ENCODE results near the gene CRTC3. TPM values are rescaled to one million over a fixed set of nuclear protein-coding genes. Genes with fewer than 3 reads are reported as not detected.

The CRTC3 gene
- total RNA-seq, 3 donors from 2014 or later, result 28.2 to 33.0 (median 29.8) TPM

DNA sequence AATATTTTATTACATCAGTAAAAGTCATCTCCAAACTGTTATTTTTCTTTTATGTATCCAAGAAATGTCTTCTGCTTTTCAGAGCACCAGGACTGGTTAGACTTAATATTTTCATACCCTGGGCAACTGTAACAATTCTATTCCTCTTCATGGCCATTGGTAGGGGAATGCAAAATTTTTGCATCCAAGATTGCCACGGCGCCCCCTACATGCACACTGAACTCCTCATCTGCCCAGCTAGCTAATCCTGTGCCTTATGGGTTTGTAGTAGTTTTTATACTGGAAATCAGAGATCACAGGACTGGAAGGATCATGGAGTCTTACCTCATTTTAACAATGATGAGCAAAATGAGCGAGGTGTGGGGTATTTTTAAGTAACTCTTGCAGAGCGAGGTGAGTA is 74.2 kb downstream of the CRTC3 start:
- ATAC-seq (no peak), DNase-seq (peak; percentile 49)
- Mint-ChIP-seq H3K36me3 (ENCODE audit: insufficient read depth) (peaks cover 26% of the 10 kb centered on the region), H3K9me3 (no peaks in the 10 kb centered on the region), H3K4me1 (ENCODE audit: low read depth) (peaks cover 43% of the 10 kb centered on the region), H3K4me3 (no peak overlapping the region), H3K27me3 (ENCODE audit: low read depth) (no peaks in the 10 kb centered on the region)

- Mint-ChIP-seq H3K9me3 (no peaks in the 10 kb centered on the region), H3K27me3 (ENCODE audit: low read depth) (no peaks in the 10 kb centered on the region), H3K36me3 (ENCODE audit: insufficient read depth) (peaks cover 32% of the 10 kb centered on the region), H3K4me1 (ENCODE audit: low read depth) (peaks cover 27% of the 10 kb centered on the region), H3K4me3 (no peak overlapping the region)
- ATAC-seq (no peak), DNase-seq (no peak)
These were observed 76.9 kb downstream of the CRTC3 start for GRCh38 chr15:90606641-90607040.

DNA sequence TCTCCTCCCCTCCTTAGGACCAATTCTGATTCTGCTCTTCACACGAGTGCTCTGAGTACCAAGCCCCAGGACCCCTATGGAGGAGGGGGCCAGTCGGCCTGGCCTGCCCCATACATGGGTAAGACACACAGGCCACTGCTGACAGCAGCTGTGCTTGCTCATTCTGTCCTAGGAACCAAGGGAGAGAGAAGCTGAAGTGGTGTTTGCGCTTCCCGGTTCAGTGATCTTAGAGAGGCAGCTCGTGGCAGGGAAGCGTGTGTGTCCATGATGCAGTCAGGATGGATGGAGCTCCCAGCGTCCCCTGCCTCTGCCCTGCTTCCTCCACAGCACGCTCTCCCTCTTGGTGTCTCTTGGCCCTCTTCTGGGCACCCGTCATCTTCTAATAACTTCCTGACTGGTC is 77.6 kb downstream of the CRTC3 start:
- no peak overlapping the region for H3K4me3 Mint-ChIP-seq

DNA sequence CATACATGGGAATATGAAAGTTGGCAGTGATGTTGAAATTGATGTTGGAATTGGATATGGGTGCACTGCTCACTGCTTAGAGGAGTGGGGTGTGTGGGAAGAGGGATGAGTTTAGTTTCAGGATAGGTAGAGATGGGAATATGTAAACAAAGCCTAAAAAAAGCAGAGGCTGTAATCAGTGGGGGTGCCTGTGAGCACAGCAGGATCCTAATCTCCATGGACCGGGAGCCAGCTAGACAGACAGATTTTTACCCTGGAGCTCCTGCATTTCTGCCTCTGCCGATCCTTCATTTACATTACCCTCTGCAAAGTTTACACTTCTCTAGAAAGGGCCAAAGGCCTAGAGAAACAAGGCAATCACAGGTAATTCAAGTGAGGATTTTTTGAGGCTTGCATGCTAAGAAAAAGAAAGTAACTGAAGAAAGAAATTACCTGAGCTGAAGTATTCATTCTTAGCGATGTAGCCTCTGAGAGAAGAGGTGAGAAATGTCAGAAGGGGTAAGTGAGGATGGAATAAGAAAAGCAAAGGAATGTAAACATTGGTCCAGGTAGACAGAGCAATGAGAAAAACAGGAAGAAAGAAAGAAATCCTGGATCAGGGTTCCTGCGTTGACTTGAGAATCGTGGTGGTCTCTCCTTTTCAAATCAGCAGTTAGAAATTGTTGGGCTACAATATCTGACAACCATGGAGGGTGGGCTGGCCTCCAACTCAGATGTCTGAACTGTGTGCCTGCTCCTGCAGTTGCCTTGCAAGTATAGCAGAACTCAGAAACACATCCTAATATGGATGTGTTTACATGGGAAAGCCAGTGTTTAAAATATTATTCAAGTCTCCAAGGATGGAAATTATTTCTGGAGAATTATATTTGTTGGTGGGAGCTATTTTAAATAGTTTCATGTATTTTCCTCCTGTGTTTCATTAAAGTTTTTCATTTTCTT is 79.8 kb downstream of the CRTC3 start:
- no peak for ATAC-seq
- H3K27me3 Mint-ChIP-seq (ENCODE audit: low read depth), result no peaks in the 10 kb centered on the region
- peaks cover 39% of the 10 kb centered on the region for H3K36me3 Mint-ChIP-seq (ENCODE audit: insufficient read depth)
- H3K9me3 Mint-ChIP-seq, result no peaks in the 10 kb centered on the region
- no peak overlapping the region for H3K4me3 Mint-ChIP-seq
- no peak for DNase-seq
- peaks cover 21% of the 10 kb centered on the region for H3K4me1 Mint-ChIP-seq (ENCODE audit: low read depth)

More for the DNA sequence above, 77.6 kb downstream of the CRTC3 start:
- H3K27me3 Mint-ChIP-seq (ENCODE audit: low read depth), result no peaks in the 10 kb centered on the region
- no peak for ATAC-seq
- peaks cover 23% of the 10 kb centered on the region for H3K4me1 Mint-ChIP-seq (ENCODE audit: low read depth)
- DNase-seq, result no peak
- H3K9me3 Mint-ChIP-seq, result no peaks in the 10 kb centered on the region
- peaks cover 33% of the 10 kb centered on the region for H3K36me3 Mint-ChIP-seq (ENCODE audit: insufficient read depth)

DNA sequence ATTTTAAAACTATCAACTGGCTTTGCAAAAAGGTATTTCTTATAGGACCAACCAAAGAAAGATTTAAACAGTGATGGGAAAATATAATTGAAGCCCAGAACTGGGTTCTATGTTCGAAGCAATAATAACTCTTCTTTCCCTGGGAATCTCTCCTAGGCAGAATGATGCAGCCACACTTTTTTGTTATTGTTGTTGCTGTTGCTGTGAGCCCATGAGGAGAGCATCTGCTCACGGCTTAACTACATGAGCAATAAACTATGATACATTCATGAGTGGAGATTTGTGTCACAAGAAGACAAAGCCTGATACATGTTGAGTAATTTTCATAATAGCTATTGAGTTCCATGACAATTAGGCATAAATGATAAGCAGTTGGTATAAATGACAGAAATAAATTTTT is 80.5 kb downstream of the CRTC3 start:
- DNase-seq, result no peak
- Mint-ChIP-seq H3K36me3 (ENCODE audit: insufficient read depth) (peaks cover 39% of the 10 kb centered on the region), H3K9me3 (no peaks in the 10 kb centered on the region), H3K4me3 (no peak overlapping the region), H3K4me1 (ENCODE audit: low read depth) (peaks cover 22% of the 10 kb centered on the region), H3K27me3 (ENCODE audit: low read depth) (no peaks in the 10 kb centered on the region)
- ATAC-seq, result no peak

DNA sequence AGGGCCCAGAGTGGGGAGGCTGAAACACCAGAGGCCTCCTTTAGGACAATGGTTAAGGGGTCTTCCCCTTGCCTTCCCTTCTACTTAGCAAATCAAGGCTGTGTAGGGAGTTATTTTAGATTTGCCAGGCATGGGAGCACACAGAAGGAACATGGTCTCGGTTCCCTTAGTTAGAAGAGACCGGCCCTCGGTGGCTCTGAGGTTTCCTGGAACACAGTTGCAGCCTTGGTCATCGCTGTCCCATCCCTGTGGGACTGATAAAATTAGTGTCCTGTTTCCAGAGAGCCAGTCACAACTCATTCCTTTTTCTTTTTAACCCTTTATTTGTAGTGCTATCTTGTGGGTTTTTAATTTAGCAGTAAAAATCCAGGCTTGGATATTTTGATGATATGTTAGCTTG is 81.4 kb downstream of the CRTC3 start:
- peaks cover 22% of the 10 kb centered on the region for H3K4me1 Mint-ChIP-seq (ENCODE audit: low read depth)
- DNase-seq (no peak), ATAC-seq (no peak)
- no peaks in the 10 kb centered on the region for H3K9me3 Mint-ChIP-seq
- no peak overlapping the region for H3K4me3 Mint-ChIP-seq
- H3K27me3 Mint-ChIP-seq (ENCODE audit: low read depth), result no peaks in the 10 kb centered on the region
- H3K36me3 Mint-ChIP-seq (ENCODE audit: insufficient read depth), result peaks cover 36% of the 10 kb centered on the region

GRCh38 chr15:90617171-90617570 is 87.4 kb downstream of the CRTC3 start:
- no peaks in the 10 kb centered on the region for H3K9me3 Mint-ChIP-seq
- DNase-seq, result no peak
- H3K4me3 Mint-ChIP-seq, result no peak overlapping the region
- H3K4me1 Mint-ChIP-seq (ENCODE audit: low read depth), result peaks cover 46% of the 10 kb centered on the region
- H3K27me3 Mint-ChIP-seq (ENCODE audit: low read depth), result no peaks in the 10 kb centered on the region
- H3K36me3 Mint-ChIP-seq (ENCODE audit: insufficient read depth), result peaks cover 27% of the 10 kb centered on the region
- ATAC-seq, result peak; percentile 47 to 53

DNA sequence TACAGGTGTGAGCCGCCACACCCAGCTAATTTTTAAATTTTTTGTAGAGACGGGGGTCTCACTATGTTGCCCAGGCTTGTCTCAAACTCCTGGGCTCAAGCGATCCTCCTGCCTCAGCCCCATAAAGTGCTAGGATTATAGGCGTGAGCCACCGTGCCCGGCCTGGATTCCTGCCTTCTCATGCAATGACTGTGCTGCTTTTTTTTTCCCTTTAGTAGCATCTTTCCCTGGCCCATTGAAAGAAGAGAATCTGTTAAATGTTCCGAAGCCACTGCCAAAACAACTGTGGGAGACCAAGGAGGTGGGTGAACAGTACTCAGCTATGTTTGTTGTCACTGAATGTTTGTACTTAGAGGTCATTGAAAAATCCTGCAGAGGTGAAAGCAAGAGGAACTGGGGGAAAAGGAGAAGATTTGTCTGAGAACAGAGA is 88.0 kb downstream of the CRTC3 start:
- ATAC-seq (no peak), DNase-seq (no peak)
- Mint-ChIP-seq H3K27me3 (ENCODE audit: low read depth) (no peaks in the 10 kb centered on the region), H3K4me1 (ENCODE audit: low read depth) (peaks cover 46% of the 10 kb centered on the region), H3K4me3 (no peak overlapping the region), H3K9me3 (no peaks in the 10 kb centered on the region), H3K36me3 (ENCODE audit: insufficient read depth) (peaks cover 26% of the 10 kb centered on the region)

DNA sequence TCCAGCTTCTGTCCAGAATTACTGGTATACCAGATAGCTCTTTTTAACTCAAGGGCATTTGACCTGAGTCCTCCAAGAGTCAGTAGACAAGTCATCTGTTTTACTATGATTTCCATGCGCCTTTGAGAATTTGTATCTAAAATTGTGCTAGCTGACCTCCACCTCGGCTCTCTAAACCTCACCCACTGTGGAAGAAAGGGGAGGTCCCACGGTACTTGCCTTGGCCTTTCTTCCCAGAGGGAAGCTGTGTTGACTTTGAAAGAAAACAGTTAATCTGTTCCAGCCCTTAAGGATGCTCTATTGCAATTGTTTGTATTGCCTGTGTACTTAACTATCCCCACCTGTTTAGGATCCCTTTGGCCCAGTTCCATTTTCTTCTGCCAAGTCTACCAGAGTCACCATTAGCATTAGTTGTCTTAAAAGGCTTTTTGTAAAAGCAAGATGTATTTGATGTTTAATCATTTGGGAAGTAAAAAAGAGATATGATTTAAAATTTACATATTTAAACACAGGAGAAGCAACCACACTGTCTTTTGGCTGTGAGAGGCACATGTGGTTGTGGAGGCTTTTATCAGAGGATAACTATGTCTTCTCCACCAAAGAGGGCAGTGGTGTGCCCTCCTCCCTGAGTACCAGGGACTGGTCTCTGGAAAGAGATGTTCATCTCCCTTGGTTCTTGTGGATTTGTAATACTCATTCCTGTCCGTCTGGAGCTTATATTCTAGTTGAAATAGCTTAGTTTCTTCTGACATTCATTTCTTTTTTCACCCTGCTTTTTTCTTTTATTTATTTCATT is 88.8 kb downstream of the CRTC3 start:
- peaks cover 23% of the 10 kb centered on the region for H3K36me3 Mint-ChIP-seq (ENCODE audit: insufficient read depth)
- no peak overlapping the region for H3K4me3 Mint-ChIP-seq
- H3K9me3 Mint-ChIP-seq, result no peaks in the 10 kb centered on the region
- no peaks in the 10 kb centered on the region for H3K27me3 Mint-ChIP-seq (ENCODE audit: low read depth)
- DNase-seq (no peak), ATAC-seq (no peak)
- peaks cover 43% of the 10 kb centered on the region for H3K4me1 Mint-ChIP-seq (ENCODE audit: low read depth)

- Mint-ChIP-seq H3K27me3 (ENCODE audit: low read depth) (no peaks in the 10 kb centered on the region), H3K4me1 (ENCODE audit: low read depth) (peaks cover 34% of the 10 kb centered on the region), H3K36me3 (ENCODE audit: insufficient read depth) (peaks cover 17% of the 10 kb centered on the region), H3K9me3 (no peaks in the 10 kb centered on the region), H3K4me3 (peak overlapping the region; percentile 20)
- no peak for DNase-seq
- peak in 1 of 2 donors; percentile 12 for ATAC-seq
These were observed 89.7 kb downstream of the CRTC3 start for GRCh38 chr15:90619468-90619867.

DNA sequence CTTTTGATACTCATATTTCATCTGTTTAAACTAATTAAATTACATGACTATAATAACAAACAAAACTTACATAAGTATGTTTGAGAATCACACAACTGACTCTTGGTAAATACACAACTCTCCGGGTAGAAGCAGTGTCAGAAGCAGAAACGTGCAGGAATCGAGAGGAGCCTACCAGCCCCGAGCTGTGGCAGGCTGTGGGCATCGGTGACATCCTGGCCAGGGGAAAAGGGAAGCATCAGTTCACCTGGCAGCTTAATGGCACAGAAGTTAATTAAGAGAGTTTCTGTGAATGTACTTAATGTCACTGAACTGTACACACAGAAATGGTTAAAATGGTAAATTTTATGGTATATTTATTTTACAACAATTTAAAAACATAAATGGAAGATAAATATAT is 90.2 kb downstream of the CRTC3 start:
- Mint-ChIP-seq H3K4me1 (ENCODE audit: low read depth) (peaks cover 32% of the 10 kb centered on the region), H3K9me3 (no peaks in the 10 kb centered on the region), H3K27me3 (ENCODE audit: low read depth) (no peaks in the 10 kb centered on the region), H3K4me3 (peak overlapping the region; percentile 20), H3K36me3 (ENCODE audit: insufficient read depth) (peaks cover 17% of the 10 kb centered on the region)
- DNase-seq (no peak), ATAC-seq (no peak)

GRCh38 chr15:90620379-90621067 is 90.8 kb downstream of the CRTC3 start:
- H3K9me3 Mint-ChIP-seq, result no peaks in the 10 kb centered on the region
- ATAC-seq (peak; percentile 58 to 61), DNase-seq (no peak)
- peaks cover 17% of the 10 kb centered on the region for H3K36me3 Mint-ChIP-seq (ENCODE audit: insufficient read depth)
- no peak overlapping the region for H3K4me3 Mint-ChIP-seq
- H3K27me3 Mint-ChIP-seq (ENCODE audit: low read depth), result no peaks in the 10 kb centered on the region
- peaks cover 32% of the 10 kb centered on the region for H3K4me1 Mint-ChIP-seq (ENCODE audit: low read depth)

DNA sequence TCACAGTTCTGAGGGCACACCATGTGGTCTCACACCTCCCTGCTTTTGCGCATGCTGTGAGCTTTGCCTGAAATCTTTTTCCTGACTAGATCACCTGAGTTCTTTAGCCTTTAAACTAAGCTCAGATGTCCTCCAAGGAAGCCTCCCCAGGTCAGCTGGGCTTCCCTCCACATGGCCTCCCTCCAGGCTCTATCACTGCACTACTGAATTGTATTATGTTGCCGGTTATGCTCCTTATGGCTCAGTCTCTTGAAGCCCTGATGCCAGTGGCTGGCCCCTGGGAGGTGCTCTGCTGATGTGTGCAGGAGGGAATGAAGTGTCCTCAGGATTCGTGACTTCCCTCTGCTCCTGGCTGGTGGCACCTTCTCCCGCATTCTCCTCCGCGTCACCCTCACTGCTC is 94.1 kb downstream of the CRTC3 start:
- H3K27me3 Mint-ChIP-seq (ENCODE audit: low read depth), result no peaks in the 10 kb centered on the region
- peaks cover 10% of the 10 kb centered on the region for H3K36me3 Mint-ChIP-seq (ENCODE audit: insufficient read depth)
- ATAC-seq (no peak), DNase-seq (no peak)
- no peaks in the 10 kb centered on the region for H3K9me3 Mint-ChIP-seq
- H3K4me3 Mint-ChIP-seq, result no peak overlapping the region
- H3K4me1 Mint-ChIP-seq (ENCODE audit: low read depth), result peaks cover 17% of the 10 kb centered on the region

GRCh38 chr15:90624278-90624981 is 94.7 kb downstream of the CRTC3 start:
- ATAC-seq (no peak), DNase-seq (no peak)
- H3K27me3 Mint-ChIP-seq (ENCODE audit: low read depth), result no peaks in the 10 kb centered on the region
- H3K9me3 Mint-ChIP-seq, result no peaks in the 10 kb centered on the region
- H3K4me3 Mint-ChIP-seq, result no peak overlapping the region
- peaks cover 16% of the 10 kb centered on the region for H3K36me3 Mint-ChIP-seq (ENCODE audit: insufficient read depth)
- H3K4me1 Mint-ChIP-seq (ENCODE audit: low read depth), result peaks cover 17% of the 10 kb centered on the region
